Astrocyte (in vitro differentiated cells and primary cell): ENCODE measurements around the gene DNAJA1. TPM values are rescaled to one million over a fixed set of nuclear protein-coding genes. Genes with fewer than 3 reads are reported as not detected.
"Not testable (repeated sequence)": the region's sequence is repeated elsewhere in the genome, so short reads cannot be mapped to it uniquely, and the experiment has no call there.

Source experiments
- DNase-seq: peaks from one replicate; pipeline ENCODE4 v3.0.0-alpha.2; 2010; ENCODE audit warnings: low read depth
- FAIRE-seq: peaks from 2 replicates; lab custom pipeline; 2011; peaks lifted over from hg19 to GRCh38; lab: Jason Lieb, UNC
- H2AFZ ChIP-seq: 2 replicates; pipeline ENCODE4 v1.6.0; 2012; ENCODE audit warnings: low read depth, low read length, inconsistent platforms
- H3K27ac ChIP-seq: 2 replicates; pipeline ENCODE4 v1.5.1; 2011; ENCODE audit warnings: low read depth, low read length, inconsistent platforms
- H3K27me3 ChIP-seq: 2 replicates; pipeline ENCODE4 v1.6.0; 2011; ENCODE audit warnings: low read length, inconsistent platforms; ENCODE audit not compliant: insufficient read depth
- H3K36me3 ChIP-seq: 2 replicates; pipeline ENCODE4 v1.5.1; 2011; ENCODE audit warnings: low read length, inconsistent platforms; ENCODE audit not compliant: insufficient read depth
- H3K4me1 ChIP-seq: 2 replicates; pipeline ENCODE4 v1.5.1; 2011; ENCODE audit warnings: low read length, inconsistent platforms; ENCODE audit not compliant: insufficient read depth
- H3K4me2 ChIP-seq: 2 replicates; pipeline ENCODE4 v1.6.0; 2012; ENCODE audit warnings: low read length, inconsistent platforms
- H3K4me3 ChIP-seq: 2 replicates; pipeline ENCODE4 v1.5.1; 2011; ENCODE audit warnings: low read depth, mild to moderate bottlenecking, low read length, inconsistent platforms; ENCODE audit not compliant: insufficient read depth
- H3K79me2 ChIP-seq: 2 replicates; pipeline ENCODE4 v1.6.0; 2012; ENCODE audit warnings: mild to moderate bottlenecking, low read length, inconsistent platforms; ENCODE audit not compliant: insufficient read depth
- H3K9ac ChIP-seq: 2 replicates; pipeline ENCODE4 v1.6.0; 2012; ENCODE audit warnings: mild to moderate bottlenecking, low read length, inconsistent platforms
- H3K9me3 ChIP-seq: 2 replicates; pipeline ENCODE4 v1.5.1; 2012; ENCODE audit warnings: low read depth, mild to moderate bottlenecking, low read length, inconsistent platforms; ENCODE audit not compliant: insufficient read depth
- H4K20me1 ChIP-seq: 2 replicates; pipeline ENCODE4 v1.6.0; 2012; ENCODE audit warnings: low read length, inconsistent platforms; ENCODE audit not compliant: insufficient read depth
- H3K27ac Mint-ChIP-seq: one replicate; pipeline ENCODE4 v1.8.0; 2021; ENCODE audit warnings: mild to moderate bottlenecking, mixed read lengths; ENCODE audit not compliant: unreplicated experiment
- H3K27me3 Mint-ChIP-seq: one replicate; pipeline ENCODE4 v1.8.0; 2021; ENCODE audit warnings: low read depth, mixed read lengths; ENCODE audit not compliant: unreplicated experiment
- H3K36me3 Mint-ChIP-seq: one replicate; pipeline ENCODE4 v1.8.0; 2021; ENCODE audit warnings: low read depth, mixed read lengths; ENCODE audit not compliant: unreplicated experiment
- H3K4me1 Mint-ChIP-seq: one replicate; pipeline ENCODE4 v1.8.0; 2021; ENCODE audit warnings: low read depth, mixed read lengths; ENCODE audit not compliant: unreplicated experiment
- H3K4me3 Mint-ChIP-seq: one replicate; pipeline ENCODE4 v1.8.0; 2021; ENCODE audit warnings: mild to moderate bottlenecking, moderate library complexity, mixed read lengths; ENCODE audit not compliant: unreplicated experiment
- H3K9me3 Mint-ChIP-seq: one replicate; pipeline ENCODE4 v1.8.0; 2021; ENCODE audit warnings: mild to moderate bottlenecking, mixed read lengths; ENCODE audit not compliant: unreplicated experiment
- CTCF ChIP-seq: IDR thresholded peaks from 2 replicates; pipeline ENCODE4 v1.5.1; 2011; ENCODE audit warnings: low read depth, mild to moderate bottlenecking, inconsistent platforms, low read length, moderate library complexity; ENCODE audit not compliant: insufficient read depth
- EZH2 ChIP-seq: IDR thresholded peaks from 2 replicates; pipeline ENCODE4 v1.6.1; 2012; ENCODE audit warnings: mild to moderate bottlenecking, low read length, inconsistent platforms; ENCODE audit not compliant: insufficient read depth
- total RNA-seq: library from RNA; stranded (reverse); gene quantifications from 2 replicates; pipeline ENCODE4 v1.2.1, GENCODE V29; 2021

DNAJA1 gene
- total RNA-seq, 1 donor from 2014 or later: 277 TPM

- DNase-seq (no peak), FAIRE-seq (no peak)
- H3K9me3 ChIP-seq: no peaks in the 10 kb centered on the region
- Mint-ChIP-seq H3K4me3 (no peak overlapping the region), H3K9me3 (peaks cover 1% of the 10 kb centered on the region), H3K27me3 (peaks cover 3% of the 10 kb centered on the region), H3K4me1 (no peaks in the 10 kb centered on the region), H3K27ac (peak overlapping the region; percentile 28), H3K36me3 (peaks cover 2% of the 10 kb centered on the region)
- H3K27ac ChIP-seq: no peak overlapping the region
- H3K4me1 ChIP-seq: peaks cover 4% of the 10 kb centered on the region
- TF ChIP-seq EZH2 (no peak), CTCF (no peak)
- H3K9ac ChIP-seq: no peak overlapping the region
- H3K4me3 ChIP-seq: no peak overlapping the region
- H2AFZ ChIP-seq: no peak overlapping the region
- H3K36me3 ChIP-seq: no peaks in the 10 kb centered on the region
- no peaks in the 10 kb centered on the region for H3K79me2 ChIP-seq
- no peaks in the 10 kb centered on the region for H4K20me1 ChIP-seq
- H3K4me2 ChIP-seq: no peak overlapping the region
- no peaks in the 10 kb centered on the region for H3K27me3 ChIP-seq
These were observed 57.7 kb downstream of the DNAJA1 start for GRCh38 chr9:33082538-33083326.

GRCh38 chr9:33085672-33086071 is 60.6 kb downstream of the DNAJA1 start:
- not testable (repeated sequence) for H3K4me1 Mint-ChIP-seq, H3K4me3 ChIP-seq, H2AFZ ChIP-seq, H3K36me3 Mint-ChIP-seq, H3K27ac ChIP-seq, H3K36me3 ChIP-seq, H3K4me2 ChIP-seq, H3K27ac Mint-ChIP-seq, H3K27me3 ChIP-seq, H3K4me1 ChIP-seq, H4K20me1 ChIP-seq, H3K4me3 Mint-ChIP-seq, H3K9me3 Mint-ChIP-seq, H3K9me3 ChIP-seq, FAIRE-seq, DNase-seq, H3K9ac ChIP-seq, H3K79me2 ChIP-seq
- H3K27me3 Mint-ChIP-seq: peaks cover 11% of the 10 kb centered on the region

Other genes with a start within 250 kb of the DNAJA1 start
- 1.4 and 3.0 TPM in 2 replicates for gene TMEM215, start 241.7 kb upstream of the DNAJA1 start, total RNA-seq
- gene APTX, start 23.6 kb upstream of the DNAJA1 start, total RNA-seq: 37.3 and 37.8 TPM in 2 replicates
- gene SMU1, start 51.4 kb downstream of the DNAJA1 start, total RNA-seq: 21.5 and 22.9 TPM in 2 replicates
- gene B4GALT1, start 142.1 kb downstream of the DNAJA1 start, total RNA-seq: 93.1 and 103 TPM in 2 replicates
- not detected in 2 replicates for gene SPINK4, start 214.9 kb downstream of the DNAJA1 start, total RNA-seq
- gene BAG1, start 239.4 kb downstream of the DNAJA1 start, total RNA-seq: 37.2 and 43.3 TPM in 2 replicates
- gene CHMP5, start 239.8 kb downstream of the DNAJA1 start, total RNA-seq: 108 and 109 TPM in 2 replicates